CD4-positive, alpha-beta T cell treated with Interleukin-15 for 1 hour (primary cell): ENCODE measurements around the gene RDH16.
"Not testable (repeated sequence)": the region's sequence is repeated elsewhere in the genome, so short reads cannot be mapped to it uniquely, and the experiment has no call there.

ENCODE experiments used
- DNase-seq: peaks from one replicate; pipeline ENCODE4 v3.0.0-alpha.2; 2020

Gene RDH16

DNA sequence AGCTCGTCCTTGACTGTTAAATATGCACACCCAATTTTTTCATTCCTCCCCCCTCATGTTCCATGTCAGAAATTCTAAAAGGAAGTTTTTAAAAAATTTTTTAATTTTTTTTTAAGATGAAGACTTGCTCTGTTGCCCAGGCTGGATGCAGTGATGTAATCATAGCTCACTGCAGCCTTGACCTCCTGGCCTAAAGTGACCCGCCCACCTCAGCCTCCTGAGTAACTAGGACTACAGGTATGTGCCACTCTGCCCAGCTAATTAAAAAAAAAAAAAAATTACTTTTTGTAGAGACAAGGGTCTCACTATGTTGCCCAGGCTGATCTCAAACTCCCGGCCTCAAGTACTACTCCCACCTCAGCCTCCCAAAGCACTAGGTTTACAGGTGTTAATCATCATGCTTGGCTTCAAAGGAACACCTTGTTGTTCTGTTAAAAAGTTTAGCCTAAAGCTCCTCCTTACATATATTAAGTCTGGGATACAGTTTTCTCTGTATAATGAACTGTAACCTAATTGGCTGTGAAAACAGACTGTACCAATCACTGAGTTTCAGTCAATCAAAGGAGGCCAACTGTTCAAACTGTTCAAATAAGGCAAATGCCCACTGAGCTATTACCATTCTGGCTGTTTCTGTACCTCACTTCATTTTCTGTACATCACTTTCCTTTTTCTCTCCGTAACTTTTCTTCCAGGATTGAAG lies 41.0 kb downstream of the RDH16 start:
- DNase-seq = no peak

DNA sequence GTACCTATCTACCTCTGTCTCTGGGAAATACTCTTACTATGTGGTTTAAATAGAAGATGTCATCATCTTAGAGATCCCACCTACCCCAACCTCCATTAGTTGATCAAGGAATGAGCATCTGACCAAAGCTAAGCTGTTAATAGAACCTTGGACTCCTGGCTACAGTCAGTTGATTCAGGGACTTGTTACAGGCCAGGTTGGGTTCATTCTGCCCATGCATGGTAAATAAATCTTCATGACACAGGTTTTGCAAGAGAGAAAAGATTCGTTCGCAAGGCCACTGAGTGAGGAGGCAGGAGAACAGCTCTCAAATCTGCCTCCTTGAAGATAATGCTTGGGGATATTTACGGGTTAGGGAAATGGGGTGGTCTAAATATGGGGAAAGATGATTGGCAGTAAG lies 42.7 kb downstream of the RDH16 start:
- no peak for DNase-seq

DNA sequence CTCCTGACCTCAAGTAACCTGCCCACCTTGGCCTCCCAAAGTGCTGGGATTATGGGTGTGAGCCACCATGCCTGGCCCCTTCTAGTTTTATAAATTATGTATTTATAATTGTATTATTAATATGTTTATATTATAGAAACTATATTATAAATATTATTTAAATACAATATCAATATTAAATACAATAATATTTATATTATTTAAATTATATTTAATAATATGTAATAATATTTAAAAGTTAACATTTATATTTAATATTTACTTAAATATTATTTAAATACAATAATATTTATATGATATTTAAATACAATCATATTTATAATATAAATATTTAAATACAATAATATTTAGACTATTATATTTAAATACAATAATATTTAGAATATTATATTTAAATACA lies 43.2 kb downstream of the RDH16 start:
- DNase-seq = no peak

DNA sequence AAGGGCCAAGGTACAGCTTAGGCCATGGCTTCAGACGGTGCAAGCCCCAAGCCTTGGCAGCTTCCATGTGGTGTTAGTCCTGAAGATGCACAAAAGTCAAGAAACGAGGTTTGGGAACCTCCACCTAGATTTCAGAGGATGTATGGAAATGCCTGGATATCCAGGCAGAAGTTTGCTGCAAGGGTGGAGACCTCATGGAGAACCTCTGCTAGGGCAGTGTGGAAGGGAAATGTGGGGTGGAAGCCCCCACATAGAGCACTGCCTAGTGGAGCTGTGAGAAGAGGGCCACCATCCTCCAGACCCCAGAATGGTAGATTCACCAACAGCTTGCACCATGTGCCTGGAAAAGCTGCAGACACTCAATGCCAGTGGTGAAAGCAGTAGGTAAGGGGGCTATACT lies 48.0 kb downstream of the RDH16 start:
- not testable (repeated sequence) for DNase-seq

DNA sequence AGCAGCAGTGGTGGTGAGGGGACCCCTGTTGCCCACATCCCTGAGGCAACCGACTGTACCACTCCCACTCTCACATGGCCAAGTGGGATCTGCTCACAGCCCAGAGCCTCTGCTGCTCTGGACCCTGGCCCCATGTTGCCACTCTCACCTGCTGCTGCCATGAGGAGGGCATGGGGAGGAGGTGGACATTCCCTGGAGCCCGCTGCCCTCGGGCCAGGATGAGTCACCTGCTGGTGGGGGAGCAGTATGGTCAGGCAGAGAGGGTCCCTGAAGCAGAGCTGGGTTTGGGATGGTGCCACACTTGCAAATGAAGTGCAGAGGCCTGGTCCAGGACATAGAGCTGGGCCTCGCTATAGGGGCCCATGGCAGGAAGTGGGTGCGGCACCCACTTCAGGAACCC lies 49.3 kb downstream of the RDH16 start:
- DNase-seq = no peak

DNA sequence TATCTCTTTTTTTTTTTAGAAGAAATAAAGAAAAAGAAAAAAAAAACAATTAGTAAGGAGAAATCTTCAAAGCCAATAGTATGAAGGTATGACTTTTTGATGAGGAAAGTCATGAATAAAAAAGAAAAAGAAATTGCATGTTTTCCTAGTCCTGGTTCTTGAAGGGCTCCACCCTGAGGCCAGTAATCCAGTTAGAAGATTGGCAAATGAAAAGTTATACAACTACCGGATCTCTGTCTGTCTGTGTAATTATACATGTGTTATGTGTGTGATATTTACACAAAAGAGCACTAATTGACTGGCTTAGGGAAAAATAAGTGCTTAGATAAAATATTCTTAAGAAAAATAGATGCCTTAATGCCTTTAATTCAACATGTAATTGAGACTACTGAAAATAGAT lies 51.6 kb downstream of the RDH16 start:
- DNase-seq = no peak

DNA sequence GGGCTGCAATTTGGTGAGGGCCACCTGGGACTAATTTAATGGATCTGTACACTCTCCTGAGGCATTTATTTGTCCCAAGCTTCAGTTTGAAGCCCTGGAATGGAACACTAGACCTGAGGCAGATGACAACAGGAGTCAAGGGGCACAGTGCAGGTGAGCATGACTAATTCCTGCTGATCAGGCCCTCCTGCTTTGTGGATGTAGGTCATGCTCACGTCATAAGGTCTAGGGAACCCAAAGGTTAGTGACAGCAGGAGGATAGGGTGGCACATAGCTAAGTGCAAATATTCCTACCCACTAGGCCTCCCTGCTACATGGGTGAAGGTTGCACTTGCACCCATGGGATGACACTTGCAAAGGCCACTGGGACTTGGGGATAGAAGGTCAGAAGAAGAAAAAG lies 54.0 kb downstream of the RDH16 start:
- DNase-seq = no peak
